Transverse colon (tissue), 4 donors: ENCODE measurements around the gene FCN2. TPM values are rescaled to one million over a fixed set of nuclear protein-coding genes. Genes with fewer than 3 reads are reported as not detected.
A peak's percentile ranks its signal among the peaks of the same experiment; 100 is the strongest.

ENCODE experiments used
- DNase-seq: peaks from one replicate; pipeline ENCODE4 v3.0.0-alpha.2; 2019
- H3K27ac ChIP-seq, 4 donors: fragments of 200-600 bp; sonication (generic); 2 replicates each; pipeline ENCODE4 v1.5.1; 2016 to 2018; ENCODE audit warnings: inconsistent platforms in 4 of 4
- H3K27me3 ChIP-seq: fragments of 200-600 bp; sonication (generic); 2 replicates; pipeline ENCODE4 v1.5.1; 2017; ENCODE audit warnings: inconsistent platforms
- H3K36me3 ChIP-seq, 4 donors: fragments of 200-600 bp; sonication (generic); 2 replicates each; pipeline ENCODE4 v1.5.1; 2017 to 2019; ENCODE audit warnings: inconsistent platforms in 4 of 4
- H3K4me1 ChIP-seq, 4 donors: fragments of 200-600 bp; sonication (generic); 2 replicates each; pipeline ENCODE4 v1.5.1; 2017 to 2020; ENCODE audit warnings: inconsistent platforms in 4 of 4
- H3K4me3 ChIP-seq, 4 donors: fragments of 200-600 bp; sonication (generic); 1 replicate in 1 of 4; 2 replicates in 3 of 4; pipeline versions ENCODE4 v1.5.1 to v1.6.1; 2017 to 2019; ENCODE audit warnings: inconsistent platforms in 4 of 4
- H3K9me3 ChIP-seq, 2 donors: fragments of 200-600 bp; sonication (generic); 2 replicates each; pipeline ENCODE4 v1.5.1; 2017 to 2019; ENCODE audit warnings: inconsistent platforms in 2 of 2
- CTCF ChIP-seq, 5 experiments: fragments of 200-600 bp in 3 of 5; fragments of 450-650 bp in 2 of 5; sonication (generic) in 3 of 5; IDR thresholded peaks; 1 replicate in 2 of 5; 2 replicates in 3 of 5; pipeline ENCODE4 v1.5.1; 2016 to 2017; ENCODE audit warnings: antibody characterized with exemption in 5 of 5, inconsistent platforms in 3 of 5, mild to moderate bottlenecking in 2 of 5, moderate library complexity in 1 of 5
- EP300 ChIP-seq: sonication (generic); formaldehyde crosslinking; IDR thresholded peaks from one replicate; pipeline ENCODE4 v1.6.1; 2017; ENCODE audit warnings: antibody characterized with exemption, low read depth
- POLR2A ChIP-seq: fragments of 450-650 bp; IDR thresholded peaks from one replicate; pipeline ENCODE4 v1.6.1; 2016; ENCODE audit warnings: antibody characterized with exemption, mild to moderate bottlenecking, moderate library complexity
- POLR2AphosphoS5 ChIP-seq, 3 donors: sonication (generic); formaldehyde crosslinking; IDR thresholded peaks; one replicate each; pipeline ENCODE4 v1.6.1; 2016; ENCODE audit warnings: antibody characterized with exemption in 3 of 3
- WGBS, 2 donors: methylation state at CpG; one replicate each; pipeline ENCODE4 v1.1.5; 2018; ENCODE audit warnings: low coverage in 1 of 2; 5-methylcytosine and 5-hydroxymethylcytosine counted together
- in situ Hi-C, 4 donors: fragments of 200-750 bp; cut with MboI; loops; one replicate each; pipeline versions ENCODE4 v1.15.0 to v1.15.1; 2017; ENCODE audit warnings: low sequenced_read_pairs in 3 of 4, low pct_ligation_motif_present in 1 of 4, low pct_unique_long_range_greater_than_20kb in 1 of 4
- intact Hi-C: fragments of 100-400 bp; cut with DNase I; formaldehyde crosslinking; loops from one replicate; pipeline ENCODE4 v1.15.1; 2023; ENCODE audit warnings: low total_unique reads
- total RNA-seq, 4 donors: library from RNA; depleted of rRNA; stranded (reverse); fragments of >200 nt; gene quantifications; one replicate each; pipeline ENCODE4 v1.1.0, GENCODE V29; 2016

FCN2 gene
- total RNA-seq, 4 donors from 2014 or later = not detected

DNA sequence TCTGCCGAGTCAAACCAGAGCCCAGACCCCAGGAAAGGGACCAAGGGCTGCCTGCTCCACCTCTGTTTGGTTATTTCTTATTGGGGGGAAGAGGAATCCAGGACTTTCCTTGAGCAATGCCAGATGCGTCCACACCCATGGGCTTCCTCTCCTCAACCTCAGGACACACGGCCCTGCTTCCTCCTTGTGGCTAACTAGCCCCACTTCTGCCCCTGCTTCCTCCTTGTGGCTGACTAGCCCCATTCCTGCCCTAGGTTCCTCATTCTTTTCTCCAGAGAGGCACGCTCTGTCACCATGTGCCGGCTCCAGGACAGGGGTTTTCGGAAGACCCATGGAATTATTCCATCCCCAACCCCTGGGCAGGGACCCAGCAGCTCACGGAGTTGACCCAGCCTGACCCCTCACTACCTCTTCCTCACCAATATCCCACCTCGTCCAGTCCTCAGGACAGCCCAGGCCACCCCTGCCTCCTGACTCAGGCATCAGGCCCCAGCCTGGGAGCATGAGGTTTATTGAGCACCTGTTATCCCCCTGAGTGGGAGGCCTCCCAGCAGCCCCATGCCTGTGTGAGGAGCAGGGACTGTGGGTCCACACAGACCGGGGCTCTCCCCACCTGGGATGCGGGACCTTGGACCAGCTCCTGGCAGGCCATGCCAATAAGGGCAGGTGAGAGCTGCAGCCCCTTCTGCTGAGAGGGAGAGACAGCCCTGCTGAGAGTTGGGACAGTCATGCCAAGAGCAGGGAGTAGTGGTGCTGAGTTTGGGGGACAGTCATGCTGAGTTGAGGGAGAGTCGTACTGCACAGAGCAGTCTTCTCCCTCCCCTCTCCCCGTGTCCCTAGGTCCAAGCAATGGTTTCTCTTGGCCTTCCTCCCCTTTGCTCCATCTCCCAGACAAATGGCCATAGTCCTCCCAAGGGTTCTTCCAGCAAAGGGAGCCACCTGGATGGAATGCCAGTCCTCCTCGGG lies 48.9 kb downstream of the FCN2 start:
- Histone ChIP-seq H3K4me1 (no peaks in the 10 kb centered on the region), H3K27ac (peak overlapping the region in 2 of 4 donors; percentile 2 to 46), H3K4me3 (no peak overlapping the region), H3K27me3 (peaks cover 13% of the 10 kb centered on the region), H3K9me3 (no peaks in the 10 kb centered on the region), H3K36me3 (no peaks in the 10 kb centered on the region)
- WGBS, 2 donors = 59 to 71% methylated on average over 3 to 13 of the region's 13 CpGs
- peak; percentile 39 for DNase-seq
- TF ChIP-seq EP300 (no peak), POLR2A (no peak), POLR2AphosphoS5 (IDR thresholded peaks at IDR 0.05) (no peak), CTCF (IDR thresholded peaks at IDR 0.05) (no peak)
- in situ Hi-C loops (no loop called here), intact Hi-C loops (no loop called here)

DNA sequence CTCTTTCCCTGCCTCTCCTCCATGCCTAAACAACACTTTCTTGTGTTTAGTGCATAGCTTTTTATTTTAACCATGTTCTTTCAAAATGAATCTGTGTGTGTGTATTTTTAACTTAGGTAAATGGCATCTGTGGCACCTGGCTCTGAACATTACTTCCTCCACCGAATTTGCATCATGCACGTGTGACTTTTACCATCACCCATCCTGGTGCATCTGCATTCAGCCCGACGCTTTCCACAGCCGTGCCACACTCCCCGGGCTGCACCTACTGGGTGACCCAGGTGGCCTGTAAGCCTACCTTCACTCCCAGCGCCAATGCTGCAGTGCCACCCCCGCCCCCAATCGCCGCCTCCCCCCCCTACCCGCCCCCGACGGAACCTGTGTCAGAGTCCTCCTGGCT lies 49.8 kb downstream of the FCN2 start:
- Histone ChIP-seq H3K9me3 (no peaks in the 10 kb centered on the region), H3K4me1 (no peaks in the 10 kb centered on the region), H3K27ac (peak overlapping the region in 1 of 4 donors; percentile 46), H3K36me3 (no peaks in the 10 kb centered on the region), H3K4me3 (no peak overlapping the region), H3K27me3 (peaks cover 13% of the 10 kb centered on the region)
- no peak for TF ChIP-seq POLR2A
- no peak for TF ChIP-seq CTCF (IDR thresholded peaks at IDR 0.05)
- TF ChIP-seq POLR2AphosphoS5 (IDR thresholded peaks at IDR 0.05) = peak in 1 of 3 donors; percentile 43
- TF ChIP-seq EP300 = no peak
- WGBS, 2 donors = 69 to 96% methylated on average over 5 to 13 of the region's 13 CpGs
- peak; percentile 63 for DNase-seq
- intact Hi-C loops (no loop called here), in situ Hi-C loops (no loop called here)

GRCh38 chr9:134932171-134932570 lies 51.6 kb downstream of the FCN2 start:
- Histone ChIP-seq H3K27me3 (peaks cover 18% of the 10 kb centered on the region), H3K36me3 (no peaks in the 10 kb centered on the region), H3K9me3 (no peaks in the 10 kb centered on the region), H3K4me3 (no peak overlapping the region), H3K27ac (no peak overlapping the region), H3K4me1 (no peaks in the 10 kb centered on the region)
- TF ChIP-seq POLR2AphosphoS5 (IDR thresholded peaks at IDR 0.05) = no peak
- TF ChIP-seq CTCF (IDR thresholded peaks at IDR 0.05) = no peak
- no peak for TF ChIP-seq EP300
- TF ChIP-seq POLR2A = no peak
- in situ Hi-C loops = no loop called here
- intact Hi-C loops = no loop called here
- DNase-seq = no peak
- 90 to 92% methylated on average over 10 to 12 of the region's 12 CpGs for WGBS, 2 donors

- H3K4me3 ChIP-seq = no peak overlapping the region
- TF ChIP-seq POLR2AphosphoS5 (IDR thresholded peaks at IDR 0.05) = no peak
- TF ChIP-seq EP300 = no peak
- TF ChIP-seq POLR2A = no peak
- no peak for TF ChIP-seq CTCF (IDR thresholded peaks at IDR 0.05)
- DNase-seq = no peak
- in situ Hi-C loops = no loop called here
- no peaks in the 10 kb centered on the region for H3K4me1 ChIP-seq
- intact Hi-C loops = no loop called here
- no peaks in the 10 kb centered on the region for H3K36me3 ChIP-seq
- peaks cover 18% of the 10 kb centered on the region for H3K27me3 ChIP-seq
- no peaks in the 10 kb centered on the region for H3K9me3 ChIP-seq
- WGBS, 2 donors = 70 to 76% methylated on average over 5 of the region's 5 CpGs
- H3K27ac ChIP-seq = no peak overlapping the region
Measured at GRCh38 chr9:134932606-134933005, 52.0 kb downstream of the FCN2 start.
